RKO (cell line): ENCODE measurements around the gene MUC12.
"Not testable (repeated sequence)": the region's sequence is repeated elsewhere in the genome, so short reads cannot be mapped to it uniquely, and the experiment has no call there.

Source experiments
- DNase-seq: peaks from one replicate; pipeline ENCODE4 v3.0.0-alpha.2; 2016; ENCODE audit warnings: low spot score

Gene MUC12, protein sequence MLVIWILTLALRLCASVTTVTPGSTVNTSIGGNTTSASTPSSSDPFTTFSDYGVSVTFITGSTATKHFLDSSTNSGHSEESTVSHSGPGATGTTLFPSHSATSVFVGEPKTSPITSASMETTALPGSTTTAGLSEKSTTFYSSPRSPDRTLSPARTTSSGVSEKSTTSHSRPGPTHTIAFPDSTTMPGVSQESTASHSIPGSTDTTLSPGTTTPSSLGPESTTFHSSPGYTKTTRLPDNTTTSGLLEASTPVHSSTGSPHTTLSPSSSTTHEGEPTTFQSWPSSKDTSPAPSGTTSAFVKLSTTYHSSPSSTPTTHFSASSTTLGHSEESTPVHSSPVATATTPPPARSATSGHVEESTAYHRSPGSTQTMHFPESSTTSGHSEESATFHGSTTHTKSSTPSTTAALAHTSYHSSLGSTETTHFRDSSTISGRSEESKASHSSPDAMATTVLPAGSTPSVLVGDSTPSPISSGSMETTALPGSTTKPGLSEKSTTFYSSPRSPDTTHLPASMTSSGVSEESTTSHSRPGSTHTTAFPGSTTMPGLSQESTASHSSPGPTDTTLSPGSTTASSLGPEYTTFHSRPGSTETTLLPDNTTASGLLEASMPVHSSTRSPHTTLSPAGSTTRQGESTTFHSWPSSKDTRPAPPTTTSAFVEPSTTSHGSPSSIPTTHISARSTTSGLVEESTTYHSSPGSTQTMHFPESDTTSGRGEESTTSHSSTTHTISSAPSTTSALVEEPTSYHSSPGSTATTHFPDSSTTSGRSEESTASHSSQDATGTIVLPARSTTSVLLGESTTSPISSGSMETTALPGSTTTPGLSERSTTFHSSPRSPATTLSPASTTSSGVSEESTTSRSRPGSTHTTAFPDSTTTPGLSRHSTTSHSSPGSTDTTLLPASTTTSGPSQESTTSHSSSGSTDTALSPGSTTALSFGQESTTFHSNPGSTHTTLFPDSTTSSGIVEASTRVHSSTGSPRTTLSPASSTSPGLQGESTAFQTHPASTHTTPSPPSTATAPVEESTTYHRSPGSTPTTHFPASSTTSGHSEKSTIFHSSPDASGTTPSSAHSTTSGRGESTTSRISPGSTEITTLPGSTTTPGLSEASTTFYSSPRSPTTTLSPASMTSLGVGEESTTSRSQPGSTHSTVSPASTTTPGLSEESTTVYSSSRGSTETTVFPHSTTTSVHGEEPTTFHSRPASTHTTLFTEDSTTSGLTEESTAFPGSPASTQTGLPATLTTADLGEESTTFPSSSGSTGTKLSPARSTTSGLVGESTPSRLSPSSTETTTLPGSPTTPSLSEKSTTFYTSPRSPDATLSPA (N-terminal part only)

GRCh38 chr7:100969066-100969615 is at the start of gene MUC12:
TSS of gene MUC12 (plus strand) at chr7:100969565. CDS start at chr7:100969623, 58 bp downstream.
- DNase-seq = no peak

DNA sequence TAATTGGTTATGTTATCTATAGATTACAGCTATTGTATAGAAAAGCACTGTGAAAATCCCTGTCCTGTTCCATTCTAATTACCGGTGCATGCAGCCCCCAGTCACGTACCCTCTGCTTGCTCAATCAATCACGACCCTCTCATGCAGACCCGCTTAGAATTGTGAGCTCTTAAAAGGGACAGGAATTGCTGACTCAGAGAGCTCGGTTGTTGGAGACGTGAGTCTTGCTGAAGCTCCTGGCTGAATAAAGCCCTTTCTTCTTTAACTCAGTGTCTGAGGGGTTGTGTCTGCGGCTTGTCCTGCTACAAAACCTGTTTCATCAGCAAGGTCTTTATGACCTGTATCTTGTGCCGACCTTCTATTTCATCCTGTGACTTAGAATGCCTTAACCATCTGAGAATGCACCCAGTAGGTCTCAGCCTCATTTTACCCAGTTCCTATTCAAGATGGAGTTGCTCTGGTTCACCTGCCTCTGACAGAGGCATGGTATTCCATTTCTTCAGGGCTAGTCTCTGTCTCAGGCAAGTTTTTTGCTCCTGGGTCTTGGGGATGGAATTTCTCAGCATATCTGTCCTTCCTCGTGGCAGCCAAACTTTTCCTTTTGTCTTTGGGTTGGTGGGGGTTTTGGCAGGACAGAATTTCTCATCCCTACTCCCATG is 49.5 kb upstream of the MUC12 start:
- not testable (repeated sequence) for DNase-seq

DNA sequence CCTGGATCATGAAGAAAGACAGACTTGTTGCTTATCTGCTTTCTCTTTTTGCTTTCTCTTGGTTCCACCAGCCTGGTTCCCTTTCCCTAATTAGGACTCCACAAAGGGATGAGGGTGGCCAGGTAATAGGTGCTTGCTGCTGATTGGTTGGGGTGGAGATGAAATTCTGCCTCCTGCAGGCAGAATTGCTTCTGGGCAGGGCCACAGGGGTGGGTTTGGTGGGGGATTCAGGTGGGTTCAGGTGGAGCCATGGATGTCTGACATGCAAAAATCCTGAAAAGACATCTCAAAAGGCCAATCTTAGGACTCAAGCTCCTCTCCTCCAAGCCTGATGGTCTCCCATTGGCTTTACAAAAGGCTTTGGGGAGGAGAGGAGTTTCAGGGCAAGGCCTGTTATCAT is 48.3 kb upstream of the MUC12 start:
- no peak for DNase-seq

GRCh38 chr7:100923616-100924015 is 45.7 kb upstream of the MUC12 start:
- DNase-seq = not testable (repeated sequence)

GRCh38 chr7:100929808-100930174 is 39.6 kb upstream of the MUC12 start:
- no peak for DNase-seq

- DNase-seq = no peak
Observed at GRCh38 chr7:100933734-100934133, 35.6 kb upstream of the MUC12 start.

- not testable (repeated sequence) for DNase-seq
Observed at GRCh38 chr7:100935381-100935780, 34.0 kb upstream of the MUC12 start.

- not testable (repeated sequence) for DNase-seq
Observed at GRCh38 chr7:100936167-100936566, 33.2 kb upstream of the MUC12 start.

DNA sequence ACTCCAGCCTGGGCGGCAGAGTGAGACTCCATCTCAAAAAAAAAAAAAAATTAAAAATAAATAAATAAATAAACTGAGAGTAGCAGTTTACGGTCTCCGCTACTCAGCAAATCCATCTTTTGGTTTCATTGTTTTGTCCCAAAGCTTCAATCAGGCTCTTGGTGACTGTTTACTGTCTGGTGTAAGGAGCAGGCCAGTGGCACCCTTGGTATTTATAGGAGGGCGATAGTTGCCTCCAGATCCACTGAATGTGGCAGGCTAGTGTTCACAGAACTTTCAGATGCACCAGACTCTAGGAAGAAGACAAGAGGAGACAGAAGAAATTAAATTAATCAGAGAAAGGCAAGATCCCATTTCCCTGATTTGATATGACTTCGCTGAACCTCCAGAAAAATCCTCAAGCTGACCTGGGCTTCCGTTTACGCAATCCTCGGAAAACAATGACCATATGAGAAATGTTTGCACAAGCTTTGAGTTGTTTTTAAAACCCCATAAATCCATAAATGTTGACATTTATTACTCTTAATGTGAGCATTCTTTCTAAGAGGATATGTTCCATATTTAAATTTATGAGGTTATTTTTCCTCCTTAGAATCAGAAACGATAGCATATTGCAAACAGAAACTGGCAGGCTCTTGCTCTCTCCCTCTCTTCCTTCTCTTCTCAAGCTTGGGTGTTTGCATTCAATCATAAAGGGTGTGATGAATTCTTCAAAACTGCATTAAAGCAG is 27.2 kb upstream of the MUC12 start:
- DNase-seq = no peak

DNA sequence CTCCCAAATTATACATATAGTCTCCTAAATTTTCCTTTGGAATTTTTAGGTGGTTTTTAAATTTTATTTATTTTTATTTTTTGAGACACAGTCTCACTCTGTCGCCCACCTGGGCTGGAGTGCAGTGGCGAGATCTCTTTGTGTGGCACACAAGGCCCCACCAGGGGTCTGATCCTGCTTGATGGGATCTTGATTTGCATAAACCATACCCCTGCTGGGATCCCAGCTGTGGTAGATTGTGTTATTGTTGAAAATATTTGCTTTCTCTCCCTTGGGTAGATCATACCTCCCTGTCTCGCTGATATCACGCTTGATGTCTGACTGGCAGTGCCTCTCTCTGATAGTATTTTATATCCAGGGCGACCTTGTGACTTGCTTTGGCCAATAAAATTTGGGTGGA is 25.7 kb upstream of the MUC12 start:
- DNase-seq = no peak

- no peak for DNase-seq
Observed at GRCh38 chr7:100944138-100944537, 25.2 kb upstream of the MUC12 start.

DNA sequence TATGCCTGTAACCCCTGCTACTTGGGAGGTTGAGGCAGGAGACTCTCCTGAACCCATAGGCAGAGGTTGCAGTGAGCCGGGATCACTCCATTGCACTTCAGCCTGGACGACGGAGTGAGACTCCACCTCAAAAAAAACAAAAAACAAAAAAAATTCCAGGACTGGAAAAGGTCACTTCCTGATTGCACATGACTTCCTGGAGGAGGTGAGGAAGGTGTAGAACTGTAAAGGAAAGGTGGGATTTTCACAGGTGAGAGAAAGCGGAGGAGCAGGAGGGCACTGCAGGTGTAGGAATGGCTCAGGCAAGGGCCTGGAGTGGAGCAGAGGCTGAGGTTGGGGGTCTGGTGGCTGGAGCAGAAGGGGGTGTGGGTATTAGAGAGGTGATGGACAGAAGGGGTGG is 23.3 kb upstream of the MUC12 start:
- no peak for DNase-seq

DNA sequence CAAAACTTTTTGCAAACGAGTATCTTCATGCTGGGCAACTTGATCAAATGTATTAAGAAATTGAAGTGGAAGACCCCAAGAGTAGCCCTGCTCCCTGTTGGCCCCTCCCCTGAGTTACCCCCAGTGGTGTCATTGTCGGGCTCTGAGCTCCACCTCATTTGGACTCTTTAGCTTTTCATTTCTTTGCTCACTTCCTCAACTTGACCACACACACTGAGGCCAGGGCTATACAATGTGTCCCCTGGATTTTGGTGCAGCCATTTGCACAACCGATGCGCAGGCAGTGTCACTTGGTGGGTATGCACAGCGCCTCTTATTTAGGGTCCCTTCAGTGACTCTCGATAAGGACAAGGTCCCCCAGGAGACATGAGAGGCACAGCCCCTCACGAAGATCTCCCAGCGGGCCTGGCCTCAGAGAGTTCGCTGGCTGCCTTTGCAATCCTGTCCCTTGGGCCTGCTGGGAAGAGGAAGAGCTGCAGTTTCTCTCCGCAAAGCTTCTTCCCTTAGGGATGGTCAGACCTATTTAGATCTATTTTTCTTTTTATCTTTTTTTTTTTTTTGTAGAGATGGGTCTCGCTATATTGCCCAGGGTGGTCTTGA is 22.5 kb upstream of the MUC12 start:
- DNase-seq = no peak

- no peak for DNase-seq
Observed at GRCh38 chr7:100947792-100948191, 21.6 kb upstream of the MUC12 start.

DNA sequence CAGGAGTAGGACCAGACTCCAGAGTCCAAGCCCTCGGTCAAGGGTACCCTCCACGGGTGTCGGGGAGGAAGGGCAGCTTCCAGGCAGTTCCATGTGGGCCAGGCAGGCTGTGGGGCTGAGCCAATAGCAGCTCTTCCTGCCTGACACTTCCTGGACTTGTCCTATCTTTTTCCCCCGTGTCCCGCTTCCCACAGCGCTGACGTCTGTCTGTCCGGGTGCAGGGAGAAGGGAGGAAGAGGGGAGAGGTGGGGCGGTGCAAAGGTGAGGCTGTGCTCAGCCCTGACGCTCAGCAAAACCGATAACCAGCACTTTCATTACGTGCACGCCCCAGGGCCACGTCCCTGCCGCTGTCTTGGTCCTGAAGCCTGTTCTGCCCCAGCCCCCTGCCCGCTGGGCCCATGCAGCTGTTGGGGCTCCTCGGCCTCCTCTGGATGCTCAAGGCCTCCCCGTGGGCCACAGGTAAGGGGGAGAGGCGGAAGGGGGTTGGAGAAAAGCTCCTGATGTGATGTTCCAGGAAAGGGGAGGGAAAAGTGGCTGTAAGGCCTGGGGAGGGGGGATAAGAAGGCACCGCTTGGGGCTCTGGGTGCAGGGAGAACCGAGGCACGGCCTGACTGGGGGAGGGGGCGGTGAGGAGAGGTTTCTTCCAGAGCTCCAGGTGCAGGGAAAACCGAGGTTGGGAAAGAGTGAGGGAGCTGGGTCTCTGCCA is 20.0 kb upstream of the MUC12 start, which contains the start of gene MUC3A:
Gene MUC3A (plus strand): TSS at position 308 of the 706 bp plus-strand sequence. CDS start 91 bp downstream, at position 399.
- no peak for DNase-seq

GRCh38 chr7:100949933-100950443 is 19.4 kb upstream of the MUC12 start:
- DNase-seq = no peak

DNA sequence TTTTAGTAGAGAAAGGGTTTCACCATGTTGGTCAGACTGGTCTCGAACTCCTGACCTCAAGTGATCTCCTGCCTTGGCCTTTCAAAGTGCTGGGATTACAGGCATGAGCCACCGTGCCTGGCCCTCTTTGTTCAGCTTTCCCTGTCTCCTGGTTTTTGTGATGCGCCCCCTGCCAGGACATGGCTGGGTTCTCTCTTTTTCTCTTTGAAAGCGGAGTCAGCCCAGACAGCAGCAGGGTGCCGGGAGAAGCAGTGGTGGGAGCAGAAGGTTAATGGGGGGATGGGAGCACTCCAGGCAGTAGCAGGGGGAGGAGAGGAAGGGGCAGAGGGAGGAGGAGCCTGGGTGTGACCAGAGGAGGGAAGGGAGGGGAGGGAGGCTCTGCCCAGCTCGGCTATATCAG is 18.2 kb upstream of the MUC12 start:
- no peak for DNase-seq

DNA sequence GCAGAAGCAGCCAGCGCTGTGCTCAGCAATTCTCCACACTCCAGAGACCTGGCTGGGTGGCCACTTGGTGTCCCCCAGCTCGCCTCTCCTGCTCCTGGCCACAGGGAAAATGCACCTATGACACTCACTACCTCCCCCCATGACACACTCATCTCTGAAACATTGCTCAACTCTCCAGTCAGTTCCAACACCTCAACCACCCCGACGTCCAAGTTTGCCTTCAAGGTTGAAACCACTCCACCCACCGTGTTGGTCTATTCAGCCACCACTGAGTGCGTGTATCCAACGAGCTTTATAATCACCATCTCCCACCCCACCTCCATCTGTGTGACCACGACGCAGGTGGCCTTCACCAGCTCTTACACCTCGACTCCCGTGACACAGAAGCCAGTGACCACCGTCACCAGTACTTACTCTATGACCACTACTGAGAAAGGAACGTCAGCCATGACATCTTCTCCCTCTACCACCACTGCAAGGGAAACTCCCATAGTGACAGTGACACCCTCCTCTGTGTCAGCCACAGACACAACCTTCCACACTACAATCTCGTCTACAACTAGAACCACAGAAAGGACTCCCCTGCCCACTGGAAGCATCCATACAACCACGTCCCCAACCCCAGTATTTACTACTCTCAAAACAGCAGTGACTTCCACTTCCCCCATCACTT is 17.3 kb upstream of the MUC12 start:
- no peak for DNase-seq

- DNase-seq = no peak
Observed at GRCh38 chr7:100952641-100953040, 16.7 kb upstream of the MUC12 start.
